ENCODE data around the gene ENTREP1.

DNA sequence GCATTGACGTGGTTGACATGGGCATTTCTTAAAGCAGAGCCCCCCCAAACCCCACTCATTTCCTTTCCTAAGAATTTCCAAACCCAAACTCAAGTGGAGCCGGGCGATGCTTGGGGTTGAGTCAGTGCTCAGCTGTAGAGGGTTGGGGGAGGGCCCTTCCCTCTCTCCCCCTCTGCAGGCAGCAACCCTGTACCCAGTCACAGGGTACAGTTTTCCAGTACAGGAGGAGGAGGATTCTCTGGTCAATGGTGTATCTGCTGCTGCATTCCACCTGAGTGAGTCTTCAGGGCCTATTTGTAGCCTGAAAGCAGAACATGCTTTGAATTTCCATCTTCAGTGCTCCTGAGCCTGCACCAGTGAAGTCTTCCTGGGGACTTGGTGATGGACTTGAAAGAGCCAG is 55.8 kb downstream of the ENTREP1 start:
- no peak for TF ChIP-seq POLR2A (IDR thresholded peaks at IDR 0.05; ENCODE audit: extremely low read depth, insufficient read length)
- TF ChIP-seq, protein P1, sequence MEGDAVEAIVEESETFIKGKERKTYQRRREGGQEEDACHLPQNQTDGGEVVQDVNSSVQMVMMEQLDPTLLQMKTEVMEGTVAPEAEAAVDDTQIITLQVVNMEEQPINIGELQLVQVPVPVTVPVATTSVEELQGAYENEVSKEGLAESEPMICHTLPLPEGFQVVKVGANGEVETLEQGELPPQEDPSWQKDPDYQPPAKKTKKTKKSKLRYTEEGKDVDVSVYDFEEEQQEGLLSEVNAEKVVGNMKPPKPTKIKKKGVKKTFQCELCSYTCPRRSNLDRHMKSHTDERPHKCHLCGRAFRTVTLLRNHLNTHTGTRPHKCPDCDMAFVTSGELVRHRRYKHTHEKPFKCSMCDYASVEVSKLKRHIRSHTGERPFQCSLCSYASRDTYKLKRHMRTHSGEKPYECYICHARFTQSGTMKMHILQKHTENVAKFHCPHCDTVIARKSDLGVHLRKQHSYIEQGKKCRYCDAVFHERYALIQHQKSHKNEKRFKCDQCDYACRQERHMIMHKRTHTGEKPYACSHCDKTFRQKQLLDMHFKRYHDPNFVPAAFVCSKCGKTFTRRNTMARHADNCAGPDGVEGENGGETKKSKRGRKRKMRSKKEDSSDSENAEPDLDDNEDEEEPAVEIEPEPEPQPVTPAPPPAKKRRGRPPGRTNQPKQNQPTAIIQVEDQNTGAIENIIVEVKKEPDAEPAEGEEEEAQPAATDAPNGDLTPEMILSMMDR (IDR thresholded peaks at IDR 0.05; ENCODE audit: low read depth, low read length) = no peak
